ENCODE data around the gene CDC14B. TPM values are rescaled to one million over a fixed set of nuclear protein-coding genes. Genes with fewer than 3 reads are reported as not detected.

The CDC14B gene
- total RNA-seq, 1 experiment from 2014 or later, result 11.4 TPM

DNA sequence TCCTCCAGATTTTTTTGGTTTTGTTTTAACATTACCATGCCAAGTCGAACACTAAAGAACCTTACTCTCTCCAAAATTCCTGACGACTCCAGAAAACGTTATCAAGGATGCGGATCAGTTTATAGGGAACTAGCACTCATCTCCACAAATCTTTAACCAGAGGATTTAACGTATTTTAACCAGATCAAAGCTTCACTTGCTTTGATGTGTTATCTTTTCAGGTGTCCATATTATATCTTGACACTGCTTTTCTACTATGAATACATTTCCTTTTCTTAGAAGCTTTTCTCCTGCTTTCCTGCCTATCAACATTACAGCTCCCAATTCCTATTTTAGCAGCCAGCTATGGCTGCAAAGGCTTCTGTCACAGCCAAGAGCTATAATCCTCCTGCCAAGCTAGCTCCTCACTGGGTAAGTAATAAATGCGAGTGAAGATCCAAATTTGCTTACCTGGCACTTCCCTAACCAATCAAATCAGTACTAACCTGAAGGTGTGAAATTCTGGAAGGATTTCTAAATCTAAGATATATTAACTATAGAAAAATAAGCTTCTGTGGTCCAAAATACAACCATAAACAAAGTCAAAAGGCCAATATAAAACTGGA lies 60.2 kb downstream of the CDC14B start:
- no peak overlapping the region for H3K4me3 ChIP-seq (ENCODE audit: low read length)
- POLR2A ChIA-PET (ENCODE audit: unreplicated experiment), result no interaction called here
- H3F3A ChIP-seq (ENCODE audit: low read length, unreplicated experiment), result no peaks in the 10 kb centered on the region
- TF ChIP-seq, protein P1, sequence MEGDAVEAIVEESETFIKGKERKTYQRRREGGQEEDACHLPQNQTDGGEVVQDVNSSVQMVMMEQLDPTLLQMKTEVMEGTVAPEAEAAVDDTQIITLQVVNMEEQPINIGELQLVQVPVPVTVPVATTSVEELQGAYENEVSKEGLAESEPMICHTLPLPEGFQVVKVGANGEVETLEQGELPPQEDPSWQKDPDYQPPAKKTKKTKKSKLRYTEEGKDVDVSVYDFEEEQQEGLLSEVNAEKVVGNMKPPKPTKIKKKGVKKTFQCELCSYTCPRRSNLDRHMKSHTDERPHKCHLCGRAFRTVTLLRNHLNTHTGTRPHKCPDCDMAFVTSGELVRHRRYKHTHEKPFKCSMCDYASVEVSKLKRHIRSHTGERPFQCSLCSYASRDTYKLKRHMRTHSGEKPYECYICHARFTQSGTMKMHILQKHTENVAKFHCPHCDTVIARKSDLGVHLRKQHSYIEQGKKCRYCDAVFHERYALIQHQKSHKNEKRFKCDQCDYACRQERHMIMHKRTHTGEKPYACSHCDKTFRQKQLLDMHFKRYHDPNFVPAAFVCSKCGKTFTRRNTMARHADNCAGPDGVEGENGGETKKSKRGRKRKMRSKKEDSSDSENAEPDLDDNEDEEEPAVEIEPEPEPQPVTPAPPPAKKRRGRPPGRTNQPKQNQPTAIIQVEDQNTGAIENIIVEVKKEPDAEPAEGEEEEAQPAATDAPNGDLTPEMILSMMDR (conservative IDR thresholded peaks at IDR 0.05; ENCODE audit: low read depth, low read length), result no peak
- TF ChIP-seq EZH2phosphoT487 (IDR thresholded peaks at IDR 0.05; ENCODE audit: borderline replicate concordance, low read length) (no peak), EZH2 (IDR thresholded peaks at IDR 0.05; ENCODE audit: low read length, unreplicated experiment) (no peak)
- CTCF ChIA-PET, result no interaction called here
- no peaks in the 10 kb centered on the region for H3K79me2 ChIP-seq (ENCODE audit: low read length)
- H3K9me3 ChIP-seq (ENCODE audit: low read length), result no peaks in the 10 kb centered on the region
- no peak overlapping the region for H3K9ac ChIP-seq (ENCODE audit: low read length)
- no peaks in the 10 kb centered on the region for H3K27me3 ChIP-seq (ENCODE audit: low read length)
- no peaks in the 10 kb centered on the region for H4K20me1 ChIP-seq (ENCODE audit: low read length)
- H3K36me3 ChIP-seq (ENCODE audit: low read depth, low read length), result no peaks in the 10 kb centered on the region
- H3K27ac ChIP-seq (ENCODE audit: low read length), result no peak overlapping the region
- H2AFZ ChIP-seq (ENCODE audit: low read length), result no peak overlapping the region
- no peak for DNase-seq
- H3K4me1 ChIP-seq (ENCODE audit: insufficient read depth, low read length), result 0 out of 2 replicates have a peak, but pooled peaks cover 2% of the 10 kb centered on the region
- no TSS peak for BruUV-seq (replicated peaks)
- no peak overlapping the region for H3K4me2 ChIP-seq (ENCODE audit: low read length)
- no peak for ATAC-seq
- intact Hi-C loops (cut with micrococcal nuclease), result no loop called here
- H3K9me2 ChIP-seq (replicated peaks; ENCODE audit: low read length), result no peaks in the 10 kb centered on the region

DNA sequence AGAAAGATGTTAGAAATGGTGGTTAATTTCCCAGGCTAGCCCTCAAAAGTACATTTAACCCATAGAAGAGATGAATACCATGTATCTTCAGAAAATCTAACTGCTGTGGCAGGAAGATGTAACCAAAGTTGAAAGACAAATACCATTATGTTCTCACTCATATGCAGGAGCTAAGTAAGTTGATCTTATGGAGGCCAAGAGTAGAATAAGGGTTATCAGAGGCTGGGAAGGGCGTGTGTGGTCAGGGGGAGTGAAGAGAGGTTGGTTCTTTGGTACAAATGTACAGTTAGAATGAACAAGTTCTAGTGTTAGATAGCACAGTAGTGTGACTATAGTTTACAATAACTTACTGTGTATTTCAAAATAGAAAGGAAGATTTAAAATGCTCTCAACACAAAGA lies 61.7 kb downstream of the CDC14B start:
- ChIA-PET CTCF (no interaction called here), POLR2A (ENCODE audit: unreplicated experiment) (no interaction called here)
- H3K36me3 ChIP-seq (ENCODE audit: low read depth, low read length), result no peaks in the 10 kb centered on the region
- TF ChIP-seq, protein P1 (conservative IDR thresholded peaks at IDR 0.05; ENCODE audit: low read depth, low read length), result no peak
- TF ChIP-seq EZH2phosphoT487 (IDR thresholded peaks at IDR 0.05; ENCODE audit: borderline replicate concordance, low read length) (no peak), EZH2 (IDR thresholded peaks at IDR 0.05; ENCODE audit: low read length, unreplicated experiment) (no peak)
- no peak overlapping the region for H3K4me3 ChIP-seq (ENCODE audit: low read length)
- H3K9me2 ChIP-seq (replicated peaks; ENCODE audit: low read length), result no peaks in the 10 kb centered on the region
- H3K79me2 ChIP-seq (ENCODE audit: low read length), result no peaks in the 10 kb centered on the region
- DNase-seq (no peak), ATAC-seq (no peak)
- H3K27ac ChIP-seq (ENCODE audit: low read length), result no peak overlapping the region
- H3K9me3 ChIP-seq (ENCODE audit: low read length), result no peaks in the 10 kb centered on the region
- H3K4me1 ChIP-seq (ENCODE audit: insufficient read depth, low read length), result peaks cover 14% of the 10 kb centered on the region
- H2AFZ ChIP-seq (ENCODE audit: low read length), result no peak overlapping the region
- no peak overlapping the region for H3K4me2 ChIP-seq (ENCODE audit: low read length)
- no peaks in the 10 kb centered on the region for H3K27me3 ChIP-seq (ENCODE audit: low read length)
- H3K9ac ChIP-seq (ENCODE audit: low read length), result no peak overlapping the region
- BruUV-seq (replicated peaks), result no TSS peak
- H3F3A ChIP-seq (ENCODE audit: low read length, unreplicated experiment), result no peaks in the 10 kb centered on the region
- H4K20me1 ChIP-seq (ENCODE audit: low read length), result no peaks in the 10 kb centered on the region
- intact Hi-C loops (cut with micrococcal nuclease), result no loop called here

DNA sequence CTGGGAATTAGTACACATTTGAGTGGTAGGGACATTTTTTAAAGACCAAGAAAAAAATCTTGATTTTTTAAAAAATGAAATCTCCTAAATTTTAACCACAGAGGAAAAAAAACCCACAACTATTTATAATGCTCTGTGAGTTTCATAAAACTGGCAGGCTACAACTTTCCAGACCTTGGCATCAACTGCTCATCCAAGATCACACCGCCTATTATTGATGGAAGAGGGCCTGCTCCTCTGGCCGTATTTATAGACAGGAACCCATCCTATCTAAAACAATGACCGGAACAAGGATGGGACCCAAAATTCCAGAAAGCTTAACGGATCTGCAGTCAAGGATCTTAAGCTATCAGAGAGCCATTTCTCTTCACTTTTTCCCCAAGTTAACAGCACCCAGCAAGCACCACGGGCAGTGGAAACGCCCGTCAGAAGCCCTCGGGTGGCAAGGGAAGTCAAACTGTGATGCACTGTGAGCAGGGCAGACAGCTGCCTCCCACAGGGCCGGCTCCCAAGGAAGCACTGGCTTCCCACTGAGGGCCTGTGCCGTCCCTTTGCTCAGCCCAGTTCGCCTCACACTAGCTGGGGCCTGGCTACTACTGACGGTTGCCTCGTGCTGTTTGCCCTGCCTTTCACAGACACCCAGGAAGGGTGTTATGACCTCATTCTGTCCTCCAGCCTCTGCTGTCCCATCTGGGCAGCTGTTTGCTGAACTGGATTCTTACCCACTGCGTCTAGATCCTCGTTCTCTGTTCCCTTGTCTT lies 62.8 kb downstream of the CDC14B start:
- ATAC-seq (no peak), DNase-seq (no peak)
- H3K27ac ChIP-seq (ENCODE audit: low read length), result no peak overlapping the region
- TF ChIP-seq, protein P1 (conservative IDR thresholded peaks at IDR 0.05; ENCODE audit: low read depth, low read length), result no peak
- H3K4me1 ChIP-seq (ENCODE audit: insufficient read depth, low read length), result peaks cover 21% of the 10 kb centered on the region
- no peaks in the 10 kb centered on the region for H3K27me3 ChIP-seq (ENCODE audit: low read length)
- no peaks in the 10 kb centered on the region for H4K20me1 ChIP-seq (ENCODE audit: low read length)
- no peaks in the 10 kb centered on the region for H3F3A ChIP-seq (ENCODE audit: low read length, unreplicated experiment)
- no peaks in the 10 kb centered on the region for H3K79me2 ChIP-seq (ENCODE audit: low read length)
- no peak overlapping the region for H2AFZ ChIP-seq (ENCODE audit: low read length)
- no peaks in the 10 kb centered on the region for H3K9me2 ChIP-seq (replicated peaks; ENCODE audit: low read length)
- H3K9ac ChIP-seq (ENCODE audit: low read length), result no peak overlapping the region
- no peaks in the 10 kb centered on the region for H3K36me3 ChIP-seq (ENCODE audit: low read depth, low read length)
- POLR2A ChIA-PET (ENCODE audit: unreplicated experiment), result interaction anchor here (0.6 kb wide), 1 partner anchor 9 kb away, joined by 5 read pairs; no protein-coding TSS in a partner anchor
- H3K4me3 ChIP-seq (ENCODE audit: low read length), result no peak overlapping the region
- BruUV-seq (replicated peaks), result no TSS peak
- CTCF ChIA-PET, result no interaction called here
- H3K4me2 ChIP-seq (ENCODE audit: low read length), result no peak overlapping the region
- H3K9me3 ChIP-seq (ENCODE audit: low read length), result no peaks in the 10 kb centered on the region
- intact Hi-C loops (cut with micrococcal nuclease), result no loop called here

Measured in PC-3 (cell line).